CD4-positive, alpha-beta T cell (primary cell): ENCODE data around the gene PRKCA. TPM values are rescaled to one million over a fixed set of nuclear protein-coding genes. Genes with fewer than 3 reads are reported as not detected.

ENCODE experiments used
- ATAC-seq: fragments of 200-7000 bp; cut with Tn5 transposase; one replicate; pipeline ENCODE4 v1.10.0; 2022; ENCODE audit warnings: mild to moderate bottlenecking; ENCODE audit not compliant: poor library complexity
- CTCF ChIA-PET: fragments of 350-600 bp; sonication (Branson Sonifier 250); formaldehyde crosslinking; loops from one replicate; lab custom pipeline; 2021; ENCODE audit warnings: antibody characterized with exemption, inconsistent platforms; lab: Charles Lee
- POLR2A ChIA-PET: fragments of 350-600 bp; sonication (Branson Sonifier 250); formaldehyde crosslinking; loops from one replicate; lab custom pipeline; 2021; ENCODE audit warnings: antibody characterized with exemption, inconsistent platforms; lab: Charles Lee
- DNase-seq, 14 experiments: peaks; one replicate each; pipeline ENCODE4 v3.0.0-alpha.2; 2013 to 2020; ENCODE audit warnings: mixed read lengths in 2 of 14
- H3K27ac ChIP-seq, 2 donors: one replicate each; pipeline versions ENCODE4 v1.5.1 to v1.7.0; 2013; ENCODE audit warnings: low read length in 2 of 2, low read depth in 1 of 2, mild to moderate bottlenecking in 1 of 2
- H3K27me3 ChIP-seq, 2 experiments: 1 replicate in 1 of 2; 2 replicates in 1 of 2; pipeline versions ENCODE4 v1.6.1 to v1.7.0; 2013; ENCODE audit warnings: low read length in 2 of 2, control low read depth in 1 of 2, mild to moderate bottlenecking in 1 of 2, moderate library complexity in 1 of 2; ENCODE audit not compliant: insufficient read depth in 2 of 2, control insufficient read depth in 1 of 2
- H3K36me3 ChIP-seq: one replicate; pipeline ENCODE4 v1.6.1; 2013; ENCODE audit warnings: low read length, control low read depth; ENCODE audit not compliant: insufficient read depth
- H3K4me1 ChIP-seq: one replicate; pipeline ENCODE4 v1.6.1; 2013; ENCODE audit warnings: low read length, control low read depth; ENCODE audit not compliant: insufficient read depth
- H3K4me3 ChIP-seq: one replicate; pipeline ENCODE4 v1.5.1; 2013; ENCODE audit warnings: mild to moderate bottlenecking, low read length, moderate library complexity
- H3K9me3 ChIP-seq, 2 experiments: 1 replicate in 1 of 2; 2 replicates in 1 of 2; pipeline versions ENCODE4 v1.6.1 to v1.7.0; 2013; ENCODE audit warnings: low read length in 2 of 2, mild to moderate bottlenecking in 2 of 2, control low read depth in 1 of 2, moderate library complexity in 1 of 2; ENCODE audit not compliant: control insufficient read depth in 1 of 2, insufficient read depth in 1 of 2
- H3K27ac Mint-ChIP-seq: one replicate; pipeline ENCODE4 v1.8.0; 2020; ENCODE audit warnings: mixed read lengths
- H3K27me3 Mint-ChIP-seq: one replicate; pipeline ENCODE4 v1.8.0; 2021; ENCODE audit warnings: mixed read lengths
- H3K36me3 Mint-ChIP-seq: one replicate; pipeline ENCODE4 v1.8.0; 2021; ENCODE audit warnings: low read depth, mixed read lengths
- H3K4me1 Mint-ChIP-seq: one replicate; pipeline ENCODE4 v1.8.0; 2021; ENCODE audit warnings: low read depth, mixed read lengths
- H3K4me3 Mint-ChIP-seq: one replicate; pipeline ENCODE4 v1.8.0; 2020; ENCODE audit warnings: mild to moderate bottlenecking, mixed read lengths
- H3K9me3 Mint-ChIP-seq: one replicate; pipeline ENCODE4 v1.8.0; 2020; ENCODE audit warnings: mixed read lengths
- intact Hi-C, 2 experiments: fragments of 100-400 bp; cut with DNase I in 1 of 2; cut with micrococcal nuclease in 1 of 2; formaldehyde crosslinking; loops; one replicate each; pipeline versions ENCODE4 v1.15.1 to v1.9.0; 2023 to 2025; cut with DNase I, micrococcal nuclease
- total RNA-seq, 174 experiments: library from RNA in 2 of 174; stranded (reverse) in 2 of 174; gene quantifications; one replicate each; pipeline ENCODE4 v1.2.3 and lab custom pipeline; 2021 to 2026
- TF ChIP-seq, protein P1 (sequence below): fragments of 200-600 bp; IDR thresholded peaks from one replicate; pipeline ENCODE4 v1.8.0; 2022; ENCODE audit warnings: antibody characterized with exemption, mild to moderate bottlenecking

The PRKCA gene
- total RNA-seq, 2 experiments from 2014 or later: 84.8 to 88.6 TPM

DNA sequence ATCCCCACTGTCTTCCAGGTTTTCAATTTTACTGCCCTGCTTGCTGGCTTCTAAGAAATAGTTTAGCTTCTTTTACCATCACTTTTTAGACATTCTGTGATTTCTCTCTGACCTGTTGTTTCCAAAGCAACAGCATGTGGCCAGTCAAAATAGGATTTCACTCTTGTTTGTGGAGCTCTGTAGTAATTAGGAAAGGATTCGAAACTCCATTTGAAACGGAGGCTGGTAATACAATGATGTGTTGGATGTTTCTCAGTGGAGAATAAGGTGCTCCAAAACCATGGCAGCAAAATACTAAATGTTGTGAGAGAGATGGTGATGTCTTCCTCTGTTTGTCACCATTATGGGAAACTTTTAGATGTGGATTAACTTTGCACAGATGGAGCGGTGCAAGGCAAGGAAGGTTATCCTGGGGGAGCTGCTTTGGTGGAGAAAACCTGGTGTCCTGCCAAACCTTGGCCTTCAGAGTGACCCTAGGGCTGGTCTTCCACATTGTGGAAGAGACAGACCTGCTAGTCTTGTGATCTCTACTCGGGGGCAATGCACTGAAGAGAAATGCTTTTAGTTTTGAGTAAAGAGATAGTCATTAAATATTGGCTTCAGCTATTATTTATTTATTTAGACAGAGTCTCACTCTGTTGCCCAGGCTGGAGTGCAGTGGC lies 79.4 kb downstream of the PRKCA start:
- intact Hi-C loops: no loop called here
- Mint-ChIP-seq H3K27me3 (no peaks in the 10 kb centered on the region), H3K9me3 (no peaks in the 10 kb centered on the region), H3K36me3 (peaks cover 2% of the 10 kb centered on the region), H3K27ac (peak overlapping the region; percentile 21), H3K4me3 (no peak overlapping the region), H3K4me1 (peaks cover 74% of the 10 kb centered on the region)
- CTCF ChIA-PET: no interaction called here
- H3K27me3 ChIP-seq: no peaks in the 10 kb centered on the region
- no peaks in the 10 kb centered on the region for H3K36me3 ChIP-seq
- H3K4me1 ChIP-seq: peaks cover 7% of the 10 kb centered on the region
- no peak overlapping the region for H3K27ac ChIP-seq
- TF ChIP-seq, protein P1, sequence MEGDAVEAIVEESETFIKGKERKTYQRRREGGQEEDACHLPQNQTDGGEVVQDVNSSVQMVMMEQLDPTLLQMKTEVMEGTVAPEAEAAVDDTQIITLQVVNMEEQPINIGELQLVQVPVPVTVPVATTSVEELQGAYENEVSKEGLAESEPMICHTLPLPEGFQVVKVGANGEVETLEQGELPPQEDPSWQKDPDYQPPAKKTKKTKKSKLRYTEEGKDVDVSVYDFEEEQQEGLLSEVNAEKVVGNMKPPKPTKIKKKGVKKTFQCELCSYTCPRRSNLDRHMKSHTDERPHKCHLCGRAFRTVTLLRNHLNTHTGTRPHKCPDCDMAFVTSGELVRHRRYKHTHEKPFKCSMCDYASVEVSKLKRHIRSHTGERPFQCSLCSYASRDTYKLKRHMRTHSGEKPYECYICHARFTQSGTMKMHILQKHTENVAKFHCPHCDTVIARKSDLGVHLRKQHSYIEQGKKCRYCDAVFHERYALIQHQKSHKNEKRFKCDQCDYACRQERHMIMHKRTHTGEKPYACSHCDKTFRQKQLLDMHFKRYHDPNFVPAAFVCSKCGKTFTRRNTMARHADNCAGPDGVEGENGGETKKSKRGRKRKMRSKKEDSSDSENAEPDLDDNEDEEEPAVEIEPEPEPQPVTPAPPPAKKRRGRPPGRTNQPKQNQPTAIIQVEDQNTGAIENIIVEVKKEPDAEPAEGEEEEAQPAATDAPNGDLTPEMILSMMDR: no peak
- H3K9me3 ChIP-seq: no peaks in the 10 kb centered on the region
- H3K4me3 ChIP-seq: no peak overlapping the region
- POLR2A ChIA-PET: interaction anchor here (0.9 to 1.7 kb wide), 3 partner anchors 17 to 189 kb away, joined by 3 to 4 read pairs (median 4); no protein-coding TSS in a partner anchor
- DNase-seq (no peak), ATAC-seq (no peak)

DNA sequence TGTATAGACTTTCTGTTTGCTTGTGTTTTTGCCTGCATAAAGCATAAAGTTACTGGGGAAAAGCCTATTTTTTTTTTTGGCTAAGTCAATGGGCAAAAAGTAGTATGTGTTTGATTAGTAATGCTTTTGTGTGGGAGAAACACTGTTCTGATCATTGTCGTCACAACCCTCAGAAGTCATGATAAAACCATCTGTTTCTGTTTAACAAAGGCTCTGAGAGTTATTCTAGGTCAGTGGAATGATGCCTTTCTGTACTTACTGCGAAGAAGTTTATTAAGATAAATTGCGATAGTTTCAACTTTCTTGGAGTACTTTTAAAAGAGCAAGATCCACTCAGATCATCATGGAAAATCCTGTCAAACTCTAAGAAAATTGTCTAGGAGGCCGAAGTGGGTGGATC lies 80.9 kb downstream of the PRKCA start:
- Mint-ChIP-seq H3K4me1 (peaks cover 79% of the 10 kb centered on the region), H3K27me3 (no peaks in the 10 kb centered on the region), H3K4me3 (no peak overlapping the region), H3K36me3 (peaks cover 17% of the 10 kb centered on the region), H3K27ac (peak overlapping the region; percentile 67), H3K9me3 (no peaks in the 10 kb centered on the region)
- CTCF ChIA-PET: no interaction called here
- intact Hi-C loops: no loop called here
- Histone ChIP-seq H3K27me3 (no peaks in the 10 kb centered on the region), H3K4me1 (peaks cover 11% of the 10 kb centered on the region), H3K9me3 (no peaks in the 10 kb centered on the region), H3K27ac (no peak overlapping the region), H3K4me3 (no peak overlapping the region), H3K36me3 (peaks cover under 1% of the 10 kb centered on the region)
- POLR2A ChIA-PET: no interaction called here
- no peak for DNase-seq
- ATAC-seq: no peak
- TF ChIP-seq, protein P1: no peak

DNA sequence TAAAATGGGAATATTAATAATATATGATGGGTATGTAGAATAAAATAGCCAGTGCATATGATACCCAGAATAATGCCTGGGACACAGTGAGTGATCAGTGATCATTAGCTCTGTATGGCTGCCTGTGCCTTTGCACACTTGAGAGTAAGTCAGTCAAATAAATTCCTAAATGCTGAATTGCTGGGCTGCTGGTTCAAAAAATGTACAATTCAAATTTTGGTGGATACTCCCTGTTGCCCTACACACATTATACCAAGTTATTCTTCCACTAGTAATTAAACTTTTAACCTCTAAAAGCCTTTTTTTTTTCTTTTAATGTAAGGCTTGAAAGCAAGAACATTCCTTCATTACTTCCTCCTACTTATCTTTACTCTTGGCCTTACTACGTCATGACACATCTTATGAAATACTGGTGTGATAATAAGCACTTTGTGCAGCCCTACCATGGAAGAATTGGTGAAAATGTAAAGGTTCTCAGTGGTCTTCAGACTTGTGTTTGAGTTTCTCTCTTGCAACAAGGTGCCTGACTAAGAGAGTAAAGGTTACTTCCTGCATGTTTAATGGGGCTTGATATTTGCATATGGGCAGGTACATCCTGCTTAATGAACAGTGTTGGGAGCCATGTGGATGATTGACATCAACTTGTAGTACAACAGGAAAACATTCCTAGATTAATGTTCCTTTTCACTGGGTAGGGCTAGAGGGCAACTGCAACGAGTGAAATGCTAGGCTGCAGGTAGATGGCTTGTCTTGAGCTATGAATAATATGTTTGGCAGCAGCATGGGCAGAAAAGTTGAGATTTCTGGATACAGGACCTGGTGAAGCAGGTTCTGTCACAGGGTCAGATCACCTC lies 84.3 kb downstream of the PRKCA start:
- Mint-ChIP-seq H3K27me3 (no peaks in the 10 kb centered on the region), H3K9me3 (no peaks in the 10 kb centered on the region), H3K4me1 (peaks cover 73% of the 10 kb centered on the region), H3K4me3 (no peak overlapping the region), H3K27ac (peak overlapping the region; percentile 3), H3K36me3 (peaks cover 43% of the 10 kb centered on the region)
- H3K36me3 ChIP-seq: peaks cover 18% of the 10 kb centered on the region
- no peak overlapping the region for H3K27ac ChIP-seq
- DNase-seq (no peak), ATAC-seq (no peak)
- TF ChIP-seq, protein P1: no peak
- H3K9me3 ChIP-seq: no peaks in the 10 kb centered on the region
- H3K4me3 ChIP-seq: no peak overlapping the region
- H3K4me1 ChIP-seq: peaks cover 12% of the 10 kb centered on the region
- CTCF ChIA-PET: no interaction called here
- POLR2A ChIA-PET: interaction anchor here (0.6 kb wide), 1 partner anchor 86 kb away, joined by 3 read pairs; no protein-coding TSS in a partner anchor
- intact Hi-C loops: loop anchor here in 1 of 2 experiments (5.0 kb wide), 2 partner anchors 36 to 84 kb away; partner anchors contain the start of gene PRKCA
- H3K27me3 ChIP-seq: no peaks in the 10 kb centered on the region
